Diencephalon (tissue), 1 donor: ENCODE data around the gene GRIK5. TPM values are rescaled to one million over a fixed set of nuclear protein-coding genes. Genes with fewer than 3 reads are reported as not detected.

ENCODE experiments used
- total RNA-seq: library from RNA; depleted of rRNA; stranded (reverse); fragments of >200 nt; gene quantifications from one replicate; pipeline ENCODE4 v1.2.3, GENCODE V29; 2014

The GRIK5 gene
- total RNA-seq: 23.8 TPM

GRCh38 chr19:42069619-42070351, at the start of gene GRIK5:
Gene GRIK5 (minus strand): TSS chr19:42070206. CDS start chr19:42065770, 4,436 bp downstream.

GRCh38 chr19:42075616-42076379, 5.8 kb upstream of the GRIK5 start, which contains the start of gene ZNF574:
Gene ZNF574 (plus strand): TSS chr19:42076166. CDS start chr19:42078607, 2,441 bp downstream.

DNA sequence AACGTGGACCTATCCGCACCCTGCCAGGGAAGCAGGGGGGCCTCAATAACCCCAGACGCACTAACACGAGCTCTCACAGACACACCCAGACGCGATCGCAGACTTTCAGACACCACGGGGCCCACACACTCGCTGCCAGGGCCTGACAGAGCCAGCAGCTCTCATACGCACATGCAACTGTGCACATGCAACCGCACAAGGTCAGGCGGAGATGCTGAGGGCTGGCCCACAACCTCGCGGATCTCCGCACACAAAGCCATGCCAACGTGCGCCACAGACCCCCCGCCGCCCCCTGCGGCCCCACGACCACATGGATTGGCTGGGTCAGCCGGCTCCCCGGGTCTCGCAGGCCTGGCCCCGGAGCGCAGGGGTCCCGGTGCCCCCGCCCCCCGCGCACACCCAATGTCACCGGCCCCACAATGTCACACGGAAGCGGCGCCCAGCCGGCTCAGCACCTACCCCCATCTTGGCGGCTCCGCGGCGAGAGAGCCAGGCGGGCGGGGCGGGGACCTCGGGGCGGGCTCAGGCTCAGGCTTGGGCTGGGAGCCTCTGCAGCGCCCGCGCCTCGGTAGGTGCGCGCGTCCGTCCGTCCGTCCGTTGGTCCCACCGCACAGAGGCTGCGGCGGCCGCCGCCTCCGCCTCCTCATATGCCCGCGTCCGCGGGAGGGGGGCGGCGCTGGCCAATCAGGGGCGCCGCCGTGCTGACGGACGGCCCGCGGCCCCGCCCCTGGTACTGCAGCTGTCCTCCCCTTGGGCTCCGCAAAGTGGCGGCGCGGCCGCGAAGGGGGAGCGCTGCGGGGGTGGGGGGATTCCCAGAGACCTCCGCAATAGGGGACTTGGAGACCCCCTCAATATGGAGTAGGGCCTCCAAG, 76.2 kb downstream of the GRIK5 start, which contains the start of gene ATP1A3:
Gene ATP1A3 (minus strand): TSS at position 619 of the 872 bp plus-strand sequence. CDS start 154 bp downstream, at position 465.

DNA sequence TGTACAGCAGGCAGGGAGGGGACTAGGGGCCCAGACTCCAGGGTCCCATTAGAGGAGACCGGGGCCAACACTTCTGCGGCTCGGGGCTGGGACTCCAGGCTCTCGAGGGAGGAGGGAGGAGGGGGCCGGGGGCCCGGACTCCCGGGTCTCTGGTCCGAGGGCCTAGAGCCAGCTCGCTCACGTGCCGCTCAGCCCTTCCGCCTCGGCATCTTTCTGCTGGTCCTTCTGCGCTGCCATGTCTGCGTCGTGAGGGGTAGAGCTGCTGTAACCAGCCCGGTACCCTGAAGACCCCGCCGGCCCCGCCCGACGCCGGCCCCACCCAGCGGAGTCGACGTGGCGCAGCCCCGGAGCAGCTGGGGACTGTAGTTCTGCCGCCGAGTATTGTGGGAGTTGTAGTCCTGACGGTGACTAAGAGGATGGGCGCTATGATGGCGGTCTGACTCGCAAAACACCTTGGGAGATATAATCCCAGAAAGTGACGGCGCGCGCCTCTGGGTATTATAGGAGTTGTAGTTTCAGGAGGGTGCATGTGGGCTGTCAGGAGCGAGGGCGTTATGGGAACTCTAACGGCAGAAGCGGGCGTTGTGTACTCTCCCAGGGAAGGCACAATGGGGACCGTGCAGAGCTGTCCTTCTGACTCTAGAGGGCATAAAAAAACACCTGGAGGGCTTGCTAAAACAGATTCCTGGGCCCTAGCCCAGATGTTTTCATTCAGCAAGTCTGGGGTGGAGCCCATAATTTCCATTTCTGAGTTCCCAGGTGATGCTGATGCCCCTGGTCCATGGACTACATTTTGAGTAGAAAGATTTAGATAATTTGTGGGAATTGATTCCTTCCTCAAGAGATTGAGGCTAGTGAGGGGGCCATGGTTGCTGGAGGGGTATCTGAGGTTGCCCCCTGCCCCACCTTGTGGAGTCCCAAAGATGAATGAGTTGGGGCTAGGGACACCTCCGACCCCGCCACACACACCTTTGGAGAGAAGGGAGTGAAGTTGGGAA, 110.7 kb downstream of the GRIK5 start, which contains the start of gene RABAC1:
Gene RABAC1 (minus strand): TSS at position 266 of the 998 bp plus-strand sequence. CDS start 29 bp downstream, at position 237.

Other genes with a start within 250 kb of the GRIK5 start
- gene LYPD4, start 225.5 kb downstream of the GRIK5 start, total RNA-seq: not detected
- not detected for gene DMRTC2, start 225.2 kb downstream of the GRIK5 start, total RNA-seq
- 227 TPM for gene RPS19, start 210.0 kb downstream of the GRIK5 start, total RNA-seq
- gene CD79A, start 192.9 kb downstream of the GRIK5 start, total RNA-seq: not detected
- gene ARHGEF1, start 187.0 kb downstream of the GRIK5 start, total RNA-seq: 12.7 TPM
- 1.6 TPM for gene ERFL, start 141.8 kb downstream of the GRIK5 start, total RNA-seq
- 116 TPM for gene RABAC1, start 110.9 kb downstream of the GRIK5 start, total RNA-seq
- 423 TPM for gene ATP1A3, start 76.0 kb downstream of the GRIK5 start, total RNA-seq
- 10.4 TPM for gene ZNF574, start 6.0 kb upstream of the GRIK5 start, total RNA-seq
- 5.5 TPM for gene POU2F2, start 62.2 kb upstream of the GRIK5 start, total RNA-seq
- 22.6 TPM for gene DEDD2, start 147.5 kb upstream of the GRIK5 start, total RNA-seq
- gene ZNF526, start 150.1 kb upstream of the GRIK5 start, total RNA-seq: 5.3 TPM
- 34.6 TPM for gene GSK3A, start 172.4 kb upstream of the GRIK5 start, total RNA-seq
- gene ERF, start 184.9 kb upstream of the GRIK5 start, total RNA-seq: 10.4 TPM
- 20.8 TPM for gene CIC, start 199.0 kb upstream of the GRIK5 start, total RNA-seq
- 3.5 TPM for gene PRR19, start 231.9 kb upstream of the GRIK5 start, total RNA-seq
- gene PAFAH1B3, start 232.4 kb upstream of the GRIK5 start, total RNA-seq: 131 TPM
- gene TMEM145, start 243.1 kb upstream of the GRIK5 start, total RNA-seq: 59.5 TPM